ENCODE data around the gene PEX10.

DNA sequence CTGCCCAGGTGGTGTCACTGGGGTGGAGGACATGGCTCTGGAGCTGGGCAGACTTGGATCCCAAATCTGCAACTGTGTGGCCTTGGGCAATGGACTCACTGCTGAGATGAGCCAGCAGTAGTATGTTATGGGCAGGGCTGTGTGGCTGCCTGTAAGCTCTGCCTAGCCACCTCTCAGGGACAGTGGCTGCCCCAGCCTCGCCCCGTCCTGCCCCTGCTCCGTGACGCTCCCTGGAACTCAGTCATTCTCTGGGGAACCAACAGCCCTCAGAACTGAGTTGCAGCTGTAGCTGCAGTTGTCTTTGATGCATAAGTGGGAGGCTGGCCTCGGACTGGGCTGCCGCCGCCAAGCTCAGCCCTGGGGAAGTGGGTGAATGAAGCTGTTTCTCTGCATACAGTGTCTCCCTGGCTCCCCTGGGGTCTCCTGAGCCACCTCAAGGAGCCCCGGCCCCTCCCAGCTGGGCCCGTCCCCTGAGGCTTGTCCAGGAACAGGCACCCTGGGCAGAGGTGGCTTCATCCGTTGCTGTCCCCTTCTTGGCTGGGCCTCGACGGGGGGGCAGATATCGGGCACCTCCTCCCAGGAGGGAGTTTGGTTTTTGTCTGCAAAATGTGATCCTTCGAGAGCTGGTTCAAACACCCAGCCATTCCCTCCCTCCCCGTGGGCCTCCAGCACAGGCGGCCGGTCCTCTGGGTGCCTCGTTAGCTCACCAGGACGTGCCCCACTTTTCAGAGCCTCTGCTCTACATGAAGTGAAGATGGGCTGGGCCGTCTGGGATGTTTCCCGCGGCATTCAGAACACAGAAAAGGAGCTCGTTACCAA lies 37.5 kb upstream of the PEX10 start:
- TF ChIP-seq CTCF (conservative IDR thresholded peaks at IDR 0.05; ENCODE audit: low read depth, low read length) (no peak), EZH2 (IDR thresholded peaks at IDR 0.05; ENCODE audit: borderline replicate concordance, low read depth, low read length, poor library complexity, severe bottlenecking) (no peak)

Data from A673 (cell line).